Stimulated activated CD8-positive, alpha-beta memory T cell treated with anti-CD3 and anti-CD28 coated beads, Interleukin-15, amount 100 ng/mL, for 4 hours (primary cell): ENCODE data around the gene DNAI7.

Experiments
- DNase-seq, 2 donors: peaks; one replicate each; pipeline ENCODE4 v3.0.0-alpha.2; 2020; ENCODE audit warnings: low read depth in 2 of 2

The DNAI7 gene

DNA sequence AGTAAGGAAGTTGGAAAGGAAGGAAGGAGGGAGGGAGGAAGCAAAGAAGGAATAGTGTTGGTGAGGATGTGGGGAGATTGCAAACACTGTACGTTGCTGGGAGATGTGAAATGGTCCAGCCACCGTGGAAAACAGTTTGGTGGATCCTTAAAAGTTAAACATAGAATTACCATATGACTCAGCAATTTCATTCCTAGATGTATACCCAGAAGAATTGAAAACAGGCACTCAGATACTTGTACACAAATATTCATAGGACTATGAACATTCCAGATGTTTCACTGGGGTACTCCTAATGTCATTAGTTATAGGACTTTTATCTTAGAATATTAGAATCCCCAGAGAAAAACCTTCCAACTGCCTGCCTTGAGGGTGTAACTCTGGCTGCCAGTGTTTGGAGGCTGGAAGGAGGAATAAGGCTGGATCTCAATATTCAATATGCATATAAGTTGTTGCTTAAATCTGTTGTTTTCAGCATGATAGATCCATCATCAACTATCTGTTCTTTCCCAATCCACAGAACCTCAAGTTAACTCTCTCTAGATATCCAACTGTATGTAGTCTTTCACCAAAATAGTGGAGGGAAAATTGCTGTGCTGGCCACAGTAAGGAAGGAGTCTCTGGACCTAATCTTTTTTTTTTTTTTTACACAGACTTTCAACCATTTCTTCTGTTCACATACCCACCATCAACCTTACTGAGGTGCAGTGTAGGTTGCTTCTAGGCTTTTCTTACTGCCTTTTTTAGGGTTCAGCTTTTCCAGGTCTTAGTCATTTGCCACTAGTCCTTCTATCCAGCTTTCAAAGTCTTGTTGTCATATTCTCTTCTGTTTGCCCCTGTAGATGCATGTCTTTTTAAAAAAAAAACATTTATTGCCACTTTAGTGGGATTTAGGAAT, 94.5 kb downstream of the DNAI7 start:
- DNase-seq, result no peak

DNA sequence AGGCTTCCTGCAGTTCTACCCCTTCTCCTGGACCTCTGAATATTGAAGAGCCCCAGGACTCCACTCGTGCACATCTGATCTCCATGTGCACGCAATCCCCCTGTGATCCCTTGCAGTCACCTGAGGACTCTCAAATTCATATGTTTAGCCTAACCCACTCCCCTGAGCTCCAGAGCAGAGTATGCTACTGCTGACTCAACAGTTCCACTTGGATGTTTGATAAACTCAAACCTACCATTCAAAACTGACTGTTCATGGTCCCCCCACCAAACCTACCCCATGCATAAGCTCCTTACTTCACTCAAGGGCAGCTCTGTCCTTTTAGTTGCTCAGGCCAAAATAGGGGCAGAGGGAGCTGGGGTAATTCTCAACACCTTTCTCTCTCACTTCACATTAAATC, 96.0 kb downstream of the DNAI7 start:
- no peak for DNase-seq

DNA sequence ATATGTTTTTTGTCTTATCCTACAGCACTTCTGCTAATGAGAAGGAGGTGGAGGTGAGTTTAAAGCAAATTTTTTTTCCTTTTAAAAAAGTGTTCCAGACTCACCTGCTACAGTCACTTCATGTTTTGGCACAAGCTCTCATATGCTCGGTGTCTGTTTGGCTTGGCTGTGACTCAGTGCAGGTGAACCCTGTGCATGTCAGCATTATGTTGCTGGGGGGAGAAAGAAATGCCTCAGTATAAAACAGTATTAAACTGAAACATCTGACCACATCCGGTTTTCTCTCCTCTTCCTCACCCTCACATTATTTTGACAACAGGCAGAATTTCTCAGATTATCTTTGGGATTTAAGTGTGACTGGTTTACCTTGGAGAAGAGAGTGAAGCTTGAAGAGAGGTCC, 105.2 kb downstream of the DNAI7 start:
- DNase-seq, result no peak

- DNase-seq, result no peak
These were observed 107.4 kb downstream of the DNAI7 start for GRCh38 chr12:25087596-25087995.

GRCh38 chr12:25084816-25085215, 110.1 kb downstream of the DNAI7 start:
- no peak for DNase-seq

DNA sequence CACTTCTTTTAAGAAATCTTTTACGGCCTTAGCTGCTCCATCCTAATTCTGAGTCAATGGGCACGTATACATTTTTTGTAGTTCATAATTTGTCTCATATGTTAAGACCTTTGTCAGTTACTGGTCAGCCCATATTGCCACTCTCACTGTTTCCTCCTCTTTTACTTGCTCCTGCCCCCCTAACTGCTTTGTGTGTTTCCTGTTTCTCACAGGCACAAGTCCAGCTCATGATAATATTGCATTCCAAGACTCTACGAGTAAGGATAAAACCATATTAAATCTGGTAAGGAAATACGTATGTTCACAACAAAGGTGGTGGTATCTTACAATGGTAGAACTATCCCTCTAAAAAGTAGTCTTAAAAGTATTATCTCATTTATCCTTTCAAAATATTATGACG, 111.7 kb downstream of the DNAI7 start:
- DNase-seq, result no peak

DNA sequence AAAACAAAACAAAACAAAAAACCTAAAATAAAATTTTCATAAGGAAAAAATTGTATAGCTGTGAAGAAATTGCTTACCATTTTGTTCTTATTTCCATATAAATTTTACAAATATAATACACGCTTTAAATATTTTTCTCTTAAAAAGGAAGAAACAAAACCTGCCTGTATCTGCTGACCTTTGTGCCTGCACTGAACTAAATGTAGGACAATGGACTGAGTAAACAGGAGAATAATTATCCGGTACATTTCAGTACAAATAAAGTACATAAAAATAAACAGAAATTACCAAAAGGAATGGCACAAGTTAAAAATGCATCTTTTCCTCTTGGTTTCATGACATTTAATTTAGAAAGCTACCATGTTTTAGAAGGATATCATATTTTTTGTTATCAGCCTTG, 112.3 kb downstream of the DNAI7 start:
- DNase-seq, result no peak

- DNase-seq, result no peak
These were observed 115.6 kb downstream of the DNAI7 start for GRCh38 chr12:25079393-25079792.

DNA sequence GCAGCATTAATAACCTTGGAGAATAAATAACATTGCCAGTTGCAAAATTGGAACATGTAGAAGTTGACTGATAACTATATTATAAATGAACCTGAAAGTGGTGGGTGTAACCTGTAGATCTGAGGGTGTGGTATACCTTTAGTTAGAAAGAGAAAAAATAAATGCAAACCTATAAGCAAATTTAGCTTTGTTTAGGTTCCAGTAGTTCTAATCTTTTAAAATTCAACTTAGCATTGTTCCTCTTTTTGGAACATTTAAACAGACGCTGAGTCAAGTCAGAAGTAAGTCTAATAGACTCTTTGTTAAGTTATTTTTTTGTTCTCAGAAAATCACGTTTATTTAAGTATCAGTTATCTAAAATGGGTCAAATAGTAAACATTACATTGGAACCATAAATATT, 120.0 kb downstream of the DNAI7 start:
- DNase-seq, result no peak

DNA sequence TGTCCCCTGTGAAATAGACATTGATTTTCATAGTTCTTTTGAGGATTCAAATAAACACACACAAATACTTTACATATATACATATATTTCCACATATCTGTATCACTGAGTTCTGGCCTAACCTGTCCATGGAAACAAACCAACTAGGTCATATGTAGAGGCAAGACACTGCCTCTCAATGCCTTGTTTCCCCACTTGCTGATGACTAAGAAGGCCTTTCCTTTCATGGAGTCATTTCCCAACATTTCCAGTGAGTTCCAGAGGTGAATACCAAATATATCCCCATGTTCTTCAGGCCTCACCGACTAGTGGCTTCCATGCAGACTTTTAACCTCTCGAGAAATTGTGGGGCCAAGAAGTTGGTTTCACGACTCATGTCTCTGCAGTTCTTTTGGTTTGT, 120.8 kb downstream of the DNAI7 start:
- DNase-seq, result no peak

GRCh38 chr12:25072906-25073650, 121.9 kb downstream of the DNAI7 start:
- no peak for DNase-seq

DNA sequence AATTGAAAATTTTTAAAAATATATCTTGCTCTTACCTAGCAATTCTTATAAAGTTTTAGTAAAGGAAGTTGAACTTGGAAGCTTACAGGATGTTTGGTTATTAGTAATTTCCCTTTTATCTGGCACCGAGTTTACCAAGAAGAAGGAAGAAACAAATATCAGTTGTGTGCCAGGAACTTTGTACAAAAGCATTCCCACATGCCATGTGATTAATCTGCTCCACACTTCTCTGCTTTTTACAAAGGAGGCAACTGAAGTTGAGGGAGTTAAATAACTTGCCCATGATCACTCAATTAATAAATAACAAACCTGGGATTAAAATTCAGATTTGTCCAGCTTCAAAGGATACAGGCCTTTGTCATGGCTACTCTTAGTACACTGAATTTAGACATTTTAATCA, 123.6 kb downstream of the DNAI7 start:
- DNase-seq, result no peak

DNA sequence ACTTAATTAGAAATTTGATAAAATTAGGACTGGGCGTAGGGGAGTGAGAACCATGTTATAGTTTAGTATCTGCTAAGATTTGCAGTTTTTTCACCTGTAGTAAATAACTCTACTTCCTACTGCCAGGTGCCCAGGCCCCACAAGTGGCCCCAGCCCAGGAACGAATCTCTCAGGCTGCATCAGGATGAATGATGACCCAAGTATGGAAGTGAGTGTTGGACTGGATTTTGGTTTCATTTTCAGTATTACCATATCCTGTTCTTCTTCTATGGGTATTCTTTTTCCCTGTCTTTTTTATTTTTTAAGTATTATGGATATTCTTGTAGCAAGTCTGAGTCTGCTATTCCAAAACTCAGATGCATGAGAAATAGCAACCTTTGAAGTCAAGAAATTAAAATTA, 125.7 kb downstream of the DNAI7 start:
- DNase-seq, result no peak

GRCh38 chr12:25065035-25065434, 129.9 kb downstream of the DNAI7 start:
- DNase-seq, result no peak

- no peak for DNase-seq
These were observed 130.9 kb downstream of the DNAI7 start for GRCh38 chr12:25063873-25064628.

DNA sequence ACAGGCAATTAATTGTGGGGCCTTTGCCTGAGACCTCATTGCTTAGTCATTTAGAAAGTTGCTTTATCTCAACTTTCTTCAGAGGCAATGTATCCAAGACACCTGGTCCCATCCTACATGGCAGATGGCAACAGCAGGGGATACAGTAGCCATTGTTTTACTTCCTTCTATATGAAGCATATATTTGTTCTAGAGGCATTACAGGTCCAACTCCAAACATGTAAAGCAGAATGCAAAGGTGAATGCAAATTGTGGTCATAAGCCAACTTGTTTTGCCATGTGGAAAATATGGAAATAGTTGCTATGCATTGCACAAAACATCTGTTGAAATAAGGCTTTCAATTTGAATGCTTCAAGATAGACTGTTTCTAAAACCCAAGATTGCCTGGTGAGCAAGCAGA, 136.3 kb downstream of the DNAI7 start:
- DNase-seq, result no peak
